ENCODE measurements around the gene PLCB4. TPM values are rescaled to one million over a fixed set of nuclear protein-coding genes. Genes with fewer than 3 reads are reported as not detected.

Gene PLCB4
- total RNA-seq, 4 donors from 2014 or later: 20.6 to 45.9 (median 34.2) TPM

- no peak for DNase-seq
- TF ChIP-seq POLR2AphosphoS5 (IDR thresholded peaks at IDR 0.05): no peak
- TF ChIP-seq CTCF (IDR thresholded peaks at IDR 0.05): no peak
- no peak for TF ChIP-seq POLR2A (IDR thresholded peaks at IDR 0.05)
- TF ChIP-seq EP300 (IDR thresholded peaks at IDR 0.05; ENCODE audit: low read depth): no peak
- WGBS, 2 donors (ENCODE audit: low coverage in 1 of 2): 92 to 100% methylated on average over 1 to 2 of the region's 2 CpGs
- Histone ChIP-seq H3K9me3 (no peaks in the 10 kb centered on the region), H3K4me3 (no peak overlapping the region), H3K4me1 (no peaks in the 10 kb centered on the region), H3K27me3 (no peaks in the 10 kb centered on the region), H3K36me3 (no peaks in the 10 kb centered on the region), H3K27ac (no peak overlapping the region)
- intact Hi-C loops (cut with DNase I; ENCODE audit: low total_unique reads) (no loop called here), in situ Hi-C loops (cut with MboI; ENCODE audit: low pct_ligation_motif_present in 1 of 4, low pct_unique_long_range_greater_than_20kb in 1 of 4, low sequenced_read_pairs in 3 of 4) (no loop called here)
Measured at GRCh38 chr20:9103955-9104354, 35.1 kb downstream of the PLCB4 start.

GRCh38 chr20:9108260-9108659 is 39.4 kb downstream of the PLCB4 start:
- Histone ChIP-seq H3K9me3 (no peaks in the 10 kb centered on the region), H3K4me3 (no peak overlapping the region), H3K4me1 (peaks cover 0 to 6% (median 0%) of the 10 kb centered on the region in 4 donors), H3K36me3 (no peaks in the 10 kb centered on the region), H3K27me3 (no peaks in the 10 kb centered on the region), H3K27ac (no peak overlapping the region)
- intact Hi-C loops (cut with DNase I; ENCODE audit: low total_unique reads) (no loop called here), in situ Hi-C loops (cut with MboI; ENCODE audit: low pct_ligation_motif_present in 1 of 4, low pct_unique_long_range_greater_than_20kb in 1 of 4, low sequenced_read_pairs in 3 of 4) (no loop called here)
- TF ChIP-seq POLR2A (IDR thresholded peaks at IDR 0.05) (no peak), EP300 (IDR thresholded peaks at IDR 0.05; ENCODE audit: low read depth) (no peak), POLR2AphosphoS5 (IDR thresholded peaks at IDR 0.05) (no peak), CTCF (IDR thresholded peaks at IDR 0.05) (no peak)
- no peak for DNase-seq
- WGBS, 2 donors (ENCODE audit: low coverage in 1 of 2): 59 to 71% methylated on average over 1 of the region's 1 CpG

- in situ Hi-C loops (cut with MboI; ENCODE audit: low pct_ligation_motif_present in 1 of 4, low pct_unique_long_range_greater_than_20kb in 1 of 4, low sequenced_read_pairs in 3 of 4) (no loop called here), intact Hi-C loops (cut with DNase I; ENCODE audit: low total_unique reads) (no loop called here)
- Histone ChIP-seq H3K27ac (no peak overlapping the region), H3K27me3 (no peaks in the 10 kb centered on the region), H3K4me1 (peaks cover 0 to 6% (median 0%) of the 10 kb centered on the region in 4 donors), H3K9me3 (no peaks in the 10 kb centered on the region), H3K4me3 (no peak overlapping the region), H3K36me3 (no peaks in the 10 kb centered on the region)
- 43 to 56% methylated on average over 1 of the region's 1 CpG for WGBS, 2 donors (ENCODE audit: low coverage in 1 of 2)
- DNase-seq: no peak
- TF ChIP-seq POLR2AphosphoS5 (IDR thresholded peaks at IDR 0.05): no peak
- TF ChIP-seq EP300 (IDR thresholded peaks at IDR 0.05; ENCODE audit: low read depth): no peak
- TF ChIP-seq CTCF (IDR thresholded peaks at IDR 0.05): no peak
- TF ChIP-seq POLR2A (IDR thresholded peaks at IDR 0.05): no peak
Measured at GRCh38 chr20:9109566-9109965, 40.7 kb downstream of the PLCB4 start.

GRCh38 chr20:9110365-9110764 is 41.5 kb downstream of the PLCB4 start:
- Histone ChIP-seq H3K4me3 (no peak overlapping the region), H3K27me3 (no peaks in the 10 kb centered on the region), H3K4me1 (peaks cover 0 to 6% (median 0%) of the 10 kb centered on the region in 4 donors), H3K27ac (no peak overlapping the region), H3K9me3 (no peaks in the 10 kb centered on the region), H3K36me3 (no peaks in the 10 kb centered on the region)
- no peak for TF ChIP-seq CTCF (IDR thresholded peaks at IDR 0.05)
- no peak for TF ChIP-seq POLR2AphosphoS5 (IDR thresholded peaks at IDR 0.05)
- TF ChIP-seq EP300 (IDR thresholded peaks at IDR 0.05; ENCODE audit: low read depth): no peak
- TF ChIP-seq POLR2A (IDR thresholded peaks at IDR 0.05): no peak
- no peak for DNase-seq
- WGBS, 2 donors (ENCODE audit: low coverage in 1 of 2): 23 to 50% methylated on average over 1 of the region's 1 CpG
- in situ Hi-C loops (cut with MboI; ENCODE audit: low pct_ligation_motif_present in 1 of 4, low pct_unique_long_range_greater_than_20kb in 1 of 4, low sequenced_read_pairs in 3 of 4) (no loop called here), intact Hi-C loops (cut with DNase I; ENCODE audit: low total_unique reads) (no loop called here)

Data from transverse colon (tissue), 4 donors.